HG03280 (cell line): ENCODE measurements around the gene EPS15.
"Not testable (repeated sequence)": the region's sequence is repeated elsewhere in the genome, so short reads cannot be mapped to it uniquely, and the experiment has no call there.

ENCODE experiments used
- ATAC-seq: cut with Tn5 transposase; IDR thresholded peaks from one replicate; pipeline ENCODE4 v1.9.1; 2021; ENCODE audit warnings: mild to moderate bottlenecking, moderate library complexity; ENCODE audit not compliant: unreplicated experiment

Gene EPS15

GRCh38 chr1:51519048-51519864 is at the start of gene EPS15:
Gene EPS15 (minus strand): TSS chr1:51519266. CDS start chr1:51519231, 35 bp downstream.
- peak; percentile 73 for ATAC-seq

- ATAC-seq, result no peak
Observed at GRCh38 chr1:51568231-51568935, 49.3 kb upstream of the EPS15 start.

- ATAC-seq, result no peak
Observed at GRCh38 chr1:51567653-51568052, 48.6 kb upstream of the EPS15 start.

GRCh38 chr1:51566260-51566659 is 47.2 kb upstream of the EPS15 start:
- ATAC-seq, result no peak

- no peak for ATAC-seq
Observed at GRCh38 chr1:51565009-51565408, 45.9 kb upstream of the EPS15 start.

GRCh38 chr1:51564124-51564523 is 45.1 kb upstream of the EPS15 start:
- no peak for ATAC-seq

- no peak for ATAC-seq
Observed at GRCh38 chr1:51561702-51562101, 42.6 kb upstream of the EPS15 start.

- ATAC-seq, result not testable (repeated sequence)
Observed at GRCh38 chr1:51560895-51561294, 41.8 kb upstream of the EPS15 start.

GRCh38 chr1:51560034-51560433 is 41.0 kb upstream of the EPS15 start:
- no peak for ATAC-seq

- ATAC-seq, result no peak
Observed at GRCh38 chr1:51559501-51559900, 40.4 kb upstream of the EPS15 start.

GRCh38 chr1:51559064-51559500 is 40.0 kb upstream of the EPS15 start:
- ATAC-seq, result no peak

GRCh38 chr1:51558375-51558924 is 39.4 kb upstream of the EPS15 start:
- no peak for ATAC-seq

- no peak for ATAC-seq
Observed at GRCh38 chr1:51557168-51557567, 38.1 kb upstream of the EPS15 start.

GRCh38 chr1:51555866-51556619 is 37.0 kb upstream of the EPS15 start:
- ATAC-seq, result no peak

GRCh38 chr1:51553911-51554310 is 34.8 kb upstream of the EPS15 start:
- no peak for ATAC-seq

GRCh38 chr1:51552929-51553807 is 34.1 kb upstream of the EPS15 start:
- no peak for ATAC-seq

GRCh38 chr1:51551848-51552296 is 32.8 kb upstream of the EPS15 start:
- peak; percentile 48 for ATAC-seq

GRCh38 chr1:51551081-51551480 is 32.0 kb upstream of the EPS15 start:
- no peak for ATAC-seq

GRCh38 chr1:51549901-51550300 is 30.8 kb upstream of the EPS15 start:
- no peak for ATAC-seq

GRCh38 chr1:51549016-51549619 is 30.1 kb upstream of the EPS15 start:
- no peak for ATAC-seq
